Nephron progenitor cell (in vitro differentiated cells): ENCODE data around the gene INPP5A.

Experiments used
- DNase-seq: peaks from one replicate; pipeline ENCODE4 v3.0.0; 2021
- H3K27ac Mint-ChIP-seq: 2 replicates; pipeline ENCODE4 v1.8.0; 2021; ENCODE audit warnings: mild to moderate bottlenecking, moderate library complexity, mixed read lengths
- H3K27me3 Mint-ChIP-seq: 2 replicates; pipeline ENCODE4 v1.8.0; 2021; ENCODE audit warnings: mild to moderate bottlenecking, low read depth, mixed read lengths; ENCODE audit not compliant: poor library complexity
- H3K36me3 Mint-ChIP-seq: 2 replicates; pipeline ENCODE4 v1.8.0; 2021; ENCODE audit warnings: low read depth, mixed read lengths
- H3K4me1 Mint-ChIP-seq: 2 replicates; pipeline ENCODE4 v1.8.0; 2021; ENCODE audit warnings: mixed read lengths
- H3K4me3 Mint-ChIP-seq: 2 replicates; pipeline ENCODE4 v1.8.0; 2021; ENCODE audit warnings: mild to moderate bottlenecking, moderate library complexity, mixed read lengths
- H3K9me3 Mint-ChIP-seq: 2 replicates; pipeline ENCODE4 v1.8.0; 2021; ENCODE audit warnings: mild to moderate bottlenecking, moderate library complexity, mixed read lengths
- CTCF ChIP-seq: fragments of 200-600 bp; sonication (generic); IDR thresholded peaks from 2 replicates; pipeline ENCODE4 v1.5.0; 2021; ENCODE audit warnings: antibody characterized with exemption

The INPP5A gene

GRCh38 chr10:132645247-132645530 lies 107.6 kb downstream of the INPP5A start:
- H3K9me3 Mint-ChIP-seq, result peaks cover 9% of the 10 kb centered on the region
- no peak overlapping the region for H3K4me3 Mint-ChIP-seq
- TF ChIP-seq CTCF, result no peak
- peaks cover 38% of the 10 kb centered on the region for H3K4me1 Mint-ChIP-seq
- no peak overlapping the region for H3K27ac Mint-ChIP-seq
- H3K36me3 Mint-ChIP-seq, result peaks cover 8% of the 10 kb centered on the region
- peaks cover 6% of the 10 kb centered on the region for H3K27me3 Mint-ChIP-seq
- DNase-seq, result no peak

DNA sequence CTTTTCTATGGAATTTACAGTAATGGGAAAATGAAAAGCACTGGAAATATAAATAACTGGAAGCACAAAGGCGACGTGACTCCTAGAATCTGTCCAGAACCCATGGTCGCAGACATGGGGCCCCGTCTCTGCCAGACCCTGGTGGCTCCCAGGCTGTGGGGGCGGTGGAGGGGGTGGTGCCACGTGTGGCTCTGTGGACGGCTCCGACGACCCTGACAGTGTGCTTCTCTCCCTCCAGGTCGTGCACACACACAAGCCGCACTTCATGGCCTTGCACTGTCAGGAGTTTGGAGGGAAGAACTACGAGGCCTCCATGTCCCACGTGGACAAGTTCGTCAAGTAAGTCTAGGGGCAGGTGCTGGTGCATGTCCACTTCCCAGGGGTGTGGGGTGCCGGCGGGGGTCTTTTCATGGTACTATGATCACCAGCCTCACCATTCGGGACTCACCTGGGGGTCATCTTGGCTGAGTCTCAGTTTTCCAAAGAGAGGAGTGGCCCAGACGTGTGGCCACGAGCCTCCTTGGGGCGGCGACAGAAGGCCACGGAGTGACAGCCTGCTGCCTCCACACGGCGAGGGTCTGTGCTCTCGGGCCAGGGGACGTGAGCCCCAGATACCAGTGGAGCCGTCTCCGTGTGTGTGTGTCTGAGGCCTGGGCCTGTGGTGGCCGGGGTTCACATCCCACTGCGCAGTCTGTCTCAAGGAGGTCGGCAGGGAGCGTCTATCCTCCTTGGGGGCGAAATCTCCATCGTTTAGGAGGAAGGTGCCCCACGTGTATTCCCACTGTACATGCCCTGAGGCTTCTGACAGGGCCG lies 108.2 kb downstream of the INPP5A start:
- no peak overlapping the region for H3K27ac Mint-ChIP-seq
- H3K36me3 Mint-ChIP-seq, result peaks cover 5% of the 10 kb centered on the region
- peaks cover 4% of the 10 kb centered on the region for H3K27me3 Mint-ChIP-seq
- DNase-seq, result no peak
- peaks cover 3% of the 10 kb centered on the region for H3K9me3 Mint-ChIP-seq
- no peak for TF ChIP-seq CTCF
- no peak overlapping the region for H3K4me3 Mint-ChIP-seq
- H3K4me1 Mint-ChIP-seq, result peaks cover 38% of the 10 kb centered on the region

DNA sequence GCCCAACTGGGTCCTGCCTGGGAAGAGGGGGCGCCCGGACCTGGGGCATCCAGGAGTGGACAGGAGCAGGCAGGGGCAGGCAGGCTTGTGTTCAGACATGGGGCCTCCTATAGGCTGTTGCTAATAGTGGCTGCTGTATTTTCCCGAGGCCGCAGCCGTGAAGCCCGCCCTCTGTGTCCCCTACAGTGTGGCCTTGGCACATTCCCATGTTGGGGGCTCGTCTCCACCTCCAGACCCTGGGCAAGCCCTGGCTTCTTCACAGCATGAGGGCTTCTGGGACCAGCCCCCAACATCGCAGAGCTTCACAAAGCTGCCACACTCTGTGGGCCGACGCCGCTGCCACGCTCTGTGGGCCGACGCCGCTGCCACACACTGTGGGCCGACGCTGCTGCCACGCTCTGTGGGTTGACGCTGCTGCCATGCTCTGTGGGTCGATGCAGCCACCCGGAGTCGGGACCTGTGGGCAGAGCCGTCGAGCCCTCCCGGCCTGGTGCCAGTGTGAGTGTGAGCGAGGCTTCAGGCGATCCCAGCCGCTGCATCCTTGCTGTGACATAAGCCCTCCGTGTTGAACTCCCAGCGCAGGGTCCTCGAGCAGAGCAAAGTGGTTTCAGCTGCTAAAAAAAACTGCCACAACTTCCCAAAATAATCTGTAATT lies 109.0 kb downstream of the INPP5A start:
- Mint-ChIP-seq H3K27me3 (peaks cover 4% of the 10 kb centered on the region), H3K9me3 (no peaks in the 10 kb centered on the region), H3K36me3 (no peaks in the 10 kb centered on the region), H3K27ac (no peak overlapping the region), H3K4me1 (peaks cover 33% of the 10 kb centered on the region), H3K4me3 (no peak overlapping the region)
- no peak for DNase-seq
- TF ChIP-seq CTCF, result no peak

GRCh38 chr10:132647424-132647823 lies 109.8 kb downstream of the INPP5A start:
- peaks cover 4% of the 10 kb centered on the region for H3K27me3 Mint-ChIP-seq
- no peak for TF ChIP-seq CTCF
- H3K9me3 Mint-ChIP-seq, result no peaks in the 10 kb centered on the region
- H3K36me3 Mint-ChIP-seq, result no peaks in the 10 kb centered on the region
- no peak for DNase-seq
- no peak overlapping the region for H3K27ac Mint-ChIP-seq
- H3K4me1 Mint-ChIP-seq, result peaks cover 24% of the 10 kb centered on the region
- H3K4me3 Mint-ChIP-seq, result no peak overlapping the region

GRCh38 chr10:132648072-132648850 lies 110.7 kb downstream of the INPP5A start:
- no peak overlapping the region for H3K27ac Mint-ChIP-seq
- H3K4me3 Mint-ChIP-seq, result no peak overlapping the region
- DNase-seq, result no peak
- H3K36me3 Mint-ChIP-seq, result no peaks in the 10 kb centered on the region
- peaks cover 18% of the 10 kb centered on the region for H3K4me1 Mint-ChIP-seq
- peaks cover 6% of the 10 kb centered on the region for H3K27me3 Mint-ChIP-seq
- no peaks in the 10 kb centered on the region for H3K9me3 Mint-ChIP-seq
- no peak for TF ChIP-seq CTCF
